Stimulated activated CD4-positive, alpha-beta T cell treated with anti-CD3 and anti-CD28 coated beads, TNF-alpha, amount 100 ng/mL, for 4 hours (primary cell): ENCODE results near the gene CBLN3.
"Not testable (repeated sequence)": the region's sequence is repeated elsewhere in the genome, so short reads cannot be mapped to it uniquely, and the experiment has no call there.

Source experiments
- DNase-seq, 3 experiments: peaks; one replicate each; pipeline ENCODE4 v3.0.0-alpha.2; 2020; ENCODE audit warnings: low read depth in 3 of 3

Gene CBLN3

GRCh38 chr14:24403294-24403998 lies 26.0 kb downstream of the CBLN3 start:
- DNase-seq = no peak

GRCh38 chr14:24401810-24402702 lies 27.4 kb downstream of the CBLN3 start:
- no peak for DNase-seq

- DNase-seq = no peak
Measured at GRCh38 chr14:24399999-24400718, 29.3 kb downstream of the CBLN3 start.

- DNase-seq = no peak
Measured at GRCh38 chr14:24399447-24399822, 30.0 kb downstream of the CBLN3 start.

- no peak for DNase-seq
Measured at GRCh38 chr14:24398653-24399446, 30.6 kb downstream of the CBLN3 start, which contains the start of gene NYNRIN. TSS of gene NYNRIN (plus strand) at chr14:24399003. CDS start at chr14:24399247, 244 bp downstream.

GRCh38 chr14:24398293-24398652 lies 31.2 kb downstream of the CBLN3 start:
- no peak for DNase-seq

GRCh38 chr14:24397639-24398292 lies 31.7 kb downstream of the CBLN3 start:
- DNase-seq = no peak

GRCh38 chr14:24395609-24396582 lies 33.6 kb downstream of the CBLN3 start:
- no peak for DNase-seq

GRCh38 chr14:24394275-24394674 lies 35.2 kb downstream of the CBLN3 start:
- no peak for DNase-seq

GRCh38 chr14:24392325-24393091 lies 37.0 kb downstream of the CBLN3 start:
- DNase-seq = no peak

GRCh38 chr14:24390701-24391468 lies 38.6 kb downstream of the CBLN3 start:
- no peak for DNase-seq

GRCh38 chr14:24389226-24389848 lies 40.1 kb downstream of the CBLN3 start:
- DNase-seq = no peak

GRCh38 chr14:24388474-24389179 lies 40.8 kb downstream of the CBLN3 start:
- no peak for DNase-seq

- DNase-seq = not testable (repeated sequence)
Measured at GRCh38 chr14:24387579-24387978, 41.9 kb downstream of the CBLN3 start.

GRCh38 chr14:24387009-24387345 lies 42.5 kb downstream of the CBLN3 start:
- no peak for DNase-seq

GRCh38 chr14:24385524-24385923 lies 43.9 kb downstream of the CBLN3 start:
- DNase-seq = no peak

- no peak for DNase-seq
Measured at GRCh38 chr14:24384169-24384568, 45.3 kb downstream of the CBLN3 start.
